GM23248 (cell line): ENCODE data around the gene CCDC102B.

ENCODE experiments used
- EZH2 ChIP-seq: fragments of 200-600 bp; sonication (generic); IDR thresholded peaks from 2 replicates; pipeline ENCODE4 v1.6.1; 2018; ENCODE audit warnings: antibody characterized with exemption, mild to moderate bottlenecking; ENCODE audit not compliant: insufficient read depth, poor library complexity, severe bottlenecking
- EZH2phosphoT487 ChIP-seq: fragments of 200-600 bp; sonication (generic); IDR thresholded peaks from 2 replicates; pipeline ENCODE4 v1.6.1; 2018; ENCODE audit warnings: antibody characterized with exemption, moderate library complexity, mild to moderate bottlenecking, low read depth; ENCODE audit not compliant: insufficient read depth

- TF ChIP-seq EZH2phosphoT487 = no peak
- no peak for TF ChIP-seq EZH2
Observed at GRCh38 chr18:68759308-68759707, 38.6 kb upstream of the CCDC102B start.
